ENCODE measurements around the gene CCDC80. TPM values are rescaled to one million over a fixed set of nuclear protein-coding genes. Genes with fewer than 3 reads are reported as not detected.

Gene CCDC80
- total RNA-seq, 1 donor from 2014 or later = 9.1 TPM

- no peak for DNase-seq (ENCODE audit: low spot score, unreplicated experiment)
Measured at GRCh38 chr3:112685420-112685819, 44.5 kb upstream of the CCDC80 start.

GRCh38 chr3:112682361-112682760 lies 41.4 kb upstream of the CCDC80 start:
- Mint-ChIP-seq H3K36me3 (ENCODE audit: insufficient read depth) (no peaks in the 10 kb centered on the region), H3K4me3 (ENCODE audit: low read depth) (no peak overlapping the region), H3K27me3 (peaks cover 13% of the 10 kb centered on the region), H3K4me1 (ENCODE audit: low read depth) (peaks cover 2% of the 10 kb centered on the region), H3K27ac (no peak overlapping the region), H3K9me3 (ENCODE audit: low read depth) (no peaks in the 10 kb centered on the region)
- no peak for DNase-seq (ENCODE audit: low spot score, unreplicated experiment)
- no peak for TF ChIP-seq CTCF (IDR thresholded peaks at IDR 0.05; ENCODE audit: unreplicated experiment)

More at GRCh38 chr3:112685420-112685819, 44.5 kb upstream of the CCDC80 start:
- Mint-ChIP-seq H3K4me1 (ENCODE audit: low read depth) (peaks cover 24% of the 10 kb centered on the region), H3K36me3 (ENCODE audit: insufficient read depth) (no peaks in the 10 kb centered on the region), H3K9me3 (ENCODE audit: low read depth) (no peaks in the 10 kb centered on the region), H3K27ac (no peak overlapping the region), H3K4me3 (ENCODE audit: low read depth) (no peak overlapping the region), H3K27me3 (peaks cover 13% of the 10 kb centered on the region)
- TF ChIP-seq CTCF (IDR thresholded peaks at IDR 0.05; ENCODE audit: unreplicated experiment) = no peak

GRCh38 chr3:112681822-112682325 lies 40.9 kb upstream of the CCDC80 start:
- H3K4me3 Mint-ChIP-seq (ENCODE audit: low read depth) = no peak overlapping the region
- no peak for DNase-seq (ENCODE audit: low spot score, unreplicated experiment)
- no peaks in the 10 kb centered on the region for H3K36me3 Mint-ChIP-seq (ENCODE audit: insufficient read depth)
- peaks cover 13% of the 10 kb centered on the region for H3K27me3 Mint-ChIP-seq
- peaks cover 4% of the 10 kb centered on the region for H3K4me1 Mint-ChIP-seq (ENCODE audit: low read depth)
- H3K9me3 Mint-ChIP-seq (ENCODE audit: low read depth) = no peaks in the 10 kb centered on the region
- H3K27ac Mint-ChIP-seq = no peak overlapping the region
- no peak for TF ChIP-seq CTCF (IDR thresholded peaks at IDR 0.05; ENCODE audit: unreplicated experiment)

GRCh38 chr3:112676659-112677234 lies 35.8 kb upstream of the CCDC80 start:
- Mint-ChIP-seq H3K36me3 (ENCODE audit: insufficient read depth) (no peaks in the 10 kb centered on the region), H3K4me3 (ENCODE audit: low read depth) (no peak overlapping the region), H3K9me3 (ENCODE audit: low read depth) (no peaks in the 10 kb centered on the region), H3K4me1 (ENCODE audit: low read depth) (peaks cover 15% of the 10 kb centered on the region), H3K27ac (peak overlapping the region; percentile 49), H3K27me3 (no peaks in the 10 kb centered on the region)
- DNase-seq (ENCODE audit: low spot score, unreplicated experiment) = no peak
- TF ChIP-seq CTCF (IDR thresholded peaks at IDR 0.05; ENCODE audit: unreplicated experiment) = no peak

GRCh38 chr3:112675943-112676535 lies 35.1 kb upstream of the CCDC80 start:
- H3K27ac Mint-ChIP-seq = no peak overlapping the region
- H3K27me3 Mint-ChIP-seq = no peaks in the 10 kb centered on the region
- no peaks in the 10 kb centered on the region for H3K9me3 Mint-ChIP-seq (ENCODE audit: low read depth)
- H3K4me1 Mint-ChIP-seq (ENCODE audit: low read depth) = peaks cover 17% of the 10 kb centered on the region
- H3K36me3 Mint-ChIP-seq (ENCODE audit: insufficient read depth) = no peaks in the 10 kb centered on the region
- TF ChIP-seq CTCF (IDR thresholded peaks at IDR 0.05; ENCODE audit: unreplicated experiment) = no peak
- no peak for DNase-seq (ENCODE audit: low spot score, unreplicated experiment)
- no peak overlapping the region for H3K4me3 Mint-ChIP-seq (ENCODE audit: low read depth)
